Activated CD4-positive, alpha-beta memory T cell treated with anti-CD3 and anti-CD28 coated beads, Interleukin-2, amount 10 ng/mL, durations not matched to agents 7 days and 5 days (primary cell): ENCODE data around the gene EFHC2. TPM values are rescaled to one million over a fixed set of nuclear protein-coding genes. Genes with fewer than 3 reads are reported as not detected.
"Not testable (repeated sequence)": the region's sequence is repeated elsewhere in the genome, so short reads cannot be mapped to it uniquely, and the experiment has no call there.

Experiments
- CTCF ChIA-PET: fragments of 350-600 bp; sonication (Branson Sonifier 250); formaldehyde crosslinking; loops from one replicate; lab custom pipeline; 2021; ENCODE audit warnings: antibody characterized with exemption, inconsistent platforms; lab: Charles Lee
- POLR2A ChIA-PET: fragments of 350-600 bp; sonication (Branson Sonifier 250); formaldehyde crosslinking; loops from one replicate; lab custom pipeline; 2021; ENCODE audit warnings: antibody characterized with exemption; lab: Charles Lee
- DNase-seq: peaks from one replicate; pipeline ENCODE4 v3.0.0-alpha.2; 2020
- H3K27ac Mint-ChIP-seq: one replicate; pipeline ENCODE4 v1.8.0; 2021; ENCODE audit warnings: mild to moderate bottlenecking, mixed read lengths
- H3K27me3 Mint-ChIP-seq: one replicate; pipeline ENCODE4 v1.8.0; 2021; ENCODE audit warnings: mixed read lengths
- H3K36me3 Mint-ChIP-seq: one replicate; pipeline ENCODE4 v1.8.0; 2021; ENCODE audit warnings: low read depth, mixed read lengths
- H3K4me1 Mint-ChIP-seq: one replicate; pipeline ENCODE4 v1.8.0; 2021; ENCODE audit warnings: mixed read lengths
- H3K4me3 Mint-ChIP-seq: one replicate; pipeline ENCODE4 v1.8.0; 2021; ENCODE audit warnings: mild to moderate bottlenecking, mixed read lengths
- H3K9me3 Mint-ChIP-seq: one replicate; pipeline ENCODE4 v1.8.0; 2021; ENCODE audit warnings: mixed read lengths
- total RNA-seq, 2 experiments: library from RNA; stranded (reverse); gene quantifications; one replicate each; pipeline ENCODE4 v1.2.3, GENCODE V29; 2021

Gene EFHC2
- total RNA-seq, 2 experiments from 2014 or later, result 0.63 TPM

GRCh38 chrX:44274096-44274495, 69.4 kb downstream of the EFHC2 start:
- no peak overlapping the region for H3K4me3 Mint-ChIP-seq
- peaks cover 3% of the 10 kb centered on the region for H3K4me1 Mint-ChIP-seq
- no peaks in the 10 kb centered on the region for H3K9me3 Mint-ChIP-seq
- no peak overlapping the region for H3K27ac Mint-ChIP-seq
- no peaks in the 10 kb centered on the region for H3K36me3 Mint-ChIP-seq
- ChIA-PET CTCF (no interaction called here), POLR2A (no interaction called here)
- DNase-seq, result no peak
- no peaks in the 10 kb centered on the region for H3K27me3 Mint-ChIP-seq

GRCh38 chrX:44267861-44268260, 75.6 kb downstream of the EFHC2 start:
- ChIA-PET POLR2A (no interaction called here), CTCF (no interaction called here)
- Mint-ChIP-seq H3K9me3 (no peaks in the 10 kb centered on the region), H3K27me3 (no peaks in the 10 kb centered on the region), H3K36me3 (no peaks in the 10 kb centered on the region), H3K4me3 (no peak overlapping the region), H3K4me1 (peaks cover 9% of the 10 kb centered on the region), H3K27ac (no peak overlapping the region)
- no peak for DNase-seq

DNA sequence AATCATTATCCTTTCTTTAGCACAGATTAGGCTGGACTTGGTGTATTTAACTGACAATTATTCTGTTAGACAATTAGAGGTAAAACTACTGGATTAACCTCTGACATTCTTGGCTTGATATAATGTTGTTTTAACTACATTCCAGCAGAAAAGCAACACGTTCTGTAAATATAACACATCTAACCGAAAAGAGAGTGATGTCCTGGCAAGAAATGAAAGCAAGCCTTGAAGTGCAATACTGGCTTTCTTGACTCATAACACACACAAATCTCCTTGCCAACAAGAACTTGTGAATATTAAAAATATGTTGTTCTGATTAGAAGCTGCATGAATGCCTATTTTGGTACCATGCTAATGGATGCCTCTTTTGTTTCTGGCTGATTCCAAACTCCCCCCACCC, 76.4 kb downstream of the EFHC2 start:
- H3K27me3 Mint-ChIP-seq, result no peaks in the 10 kb centered on the region
- CTCF ChIA-PET, result no interaction called here

GRCh38 chrX:44265559-44265958, 77.9 kb downstream of the EFHC2 start:
- Mint-ChIP-seq H3K27ac (no peak overlapping the region), H3K4me1 (peaks cover 14% of the 10 kb centered on the region), H3K36me3 (peaks cover 4% of the 10 kb centered on the region), H3K4me3 (no peak overlapping the region), H3K27me3 (no peaks in the 10 kb centered on the region), H3K9me3 (no peaks in the 10 kb centered on the region)
- ChIA-PET POLR2A (no interaction called here), CTCF (no interaction called here)
- DNase-seq, result no peak

More for the DNA sequence above, 76.4 kb downstream of the EFHC2 start:
- POLR2A ChIA-PET, result no interaction called here
- Mint-ChIP-seq H3K4me3 (no peak overlapping the region), H3K36me3 (no peaks in the 10 kb centered on the region), H3K27ac (no peak overlapping the region), H3K9me3 (no peaks in the 10 kb centered on the region), H3K4me1 (peaks cover 9% of the 10 kb centered on the region)
- DNase-seq, result no peak

- Mint-ChIP-seq H3K4me3 (no peak overlapping the region), H3K27ac (no peak overlapping the region)
- POLR2A ChIA-PET, result no interaction called here
Observed at GRCh38 chrX:44264936-44265335, 78.5 kb downstream of the EFHC2 start.

DNA sequence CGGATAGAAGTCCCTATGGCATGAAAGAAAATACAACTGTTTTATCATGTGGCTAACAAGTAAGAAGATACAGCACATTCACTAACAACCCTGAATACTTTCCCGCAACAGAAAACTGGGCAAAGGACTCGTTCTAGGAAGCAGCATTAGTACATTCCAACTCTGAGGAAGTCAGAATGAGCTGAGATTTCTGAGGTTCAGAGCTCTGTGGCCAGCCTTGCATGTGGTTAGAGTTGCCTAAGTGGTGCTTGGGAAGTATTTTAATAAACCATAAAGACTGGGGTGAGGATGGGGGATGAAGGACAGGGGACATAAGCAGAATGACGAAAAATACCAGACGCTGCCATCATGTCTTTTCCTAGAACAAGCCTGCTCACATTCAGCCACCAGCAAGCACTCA, 82.2 kb downstream of the EFHC2 start:
- DNase-seq, result no peak
- H3K9me3 Mint-ChIP-seq, result peaks cover 3% of the 10 kb centered on the region
- peaks cover 16% of the 10 kb centered on the region for H3K36me3 Mint-ChIP-seq
- CTCF ChIA-PET, result no interaction called here
- H3K27ac Mint-ChIP-seq, result no peak overlapping the region
- no peaks in the 10 kb centered on the region for H3K27me3 Mint-ChIP-seq
- POLR2A ChIA-PET, result no interaction called here
- H3K4me3 Mint-ChIP-seq, result no peak overlapping the region
- peaks cover 27% of the 10 kb centered on the region for H3K4me1 Mint-ChIP-seq

More at GRCh38 chrX:44264936-44265335, 78.5 kb downstream of the EFHC2 start:
- CTCF ChIA-PET, result no interaction called here
- H3K4me1 Mint-ChIP-seq, result peaks cover 19% of the 10 kb centered on the region
- DNase-seq, result no peak
- H3K36me3 Mint-ChIP-seq, result peaks cover 4% of the 10 kb centered on the region
- no peaks in the 10 kb centered on the region for H3K27me3 Mint-ChIP-seq
- H3K9me3 Mint-ChIP-seq, result no peaks in the 10 kb centered on the region

DNA sequence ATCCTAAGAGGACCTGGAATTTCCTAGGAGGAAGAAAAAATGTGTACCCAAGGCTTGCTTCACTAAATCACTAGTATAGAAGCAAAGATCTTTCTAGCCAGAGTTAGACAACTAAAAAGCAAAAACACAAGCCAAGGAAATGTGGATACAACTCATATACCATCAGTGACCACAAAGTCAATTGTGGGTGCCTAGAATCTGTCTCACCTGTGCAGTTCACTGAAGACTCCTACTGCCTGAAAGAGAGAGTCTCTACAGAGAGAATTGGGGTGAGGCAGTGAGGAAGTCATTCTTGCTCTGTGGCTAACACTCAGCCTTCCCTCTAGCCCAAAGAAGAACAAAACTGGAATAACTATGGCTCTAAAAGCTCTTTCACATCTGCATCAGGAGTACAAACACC, 82.9 kb downstream of the EFHC2 start:
- Mint-ChIP-seq H3K27ac (no peak overlapping the region), H3K36me3 (peaks cover 23% of the 10 kb centered on the region), H3K27me3 (no peaks in the 10 kb centered on the region), H3K4me1 (peaks cover 30% of the 10 kb centered on the region), H3K4me3 (no peak overlapping the region), H3K9me3 (peaks cover 7% of the 10 kb centered on the region)
- DNase-seq, result no peak
- ChIA-PET POLR2A (no interaction called here), CTCF (no interaction called here)

DNA sequence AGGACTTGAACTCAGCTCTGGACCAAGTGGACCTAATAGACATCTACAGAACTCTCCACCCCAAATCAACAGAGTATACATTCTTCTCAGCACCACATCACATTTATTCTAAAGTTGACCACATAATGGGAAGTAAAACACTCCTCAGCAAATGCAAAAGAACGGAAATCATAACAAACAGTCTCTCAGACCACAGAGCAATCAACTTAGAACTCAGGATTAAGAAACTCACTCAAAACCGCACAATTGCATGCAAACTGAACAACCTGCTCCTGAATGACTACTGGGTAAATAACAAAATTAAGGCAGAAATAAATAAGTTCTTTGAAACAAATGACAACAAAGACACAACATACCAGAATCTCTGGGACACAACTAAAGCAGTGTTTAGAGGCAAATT, 87.7 kb downstream of the EFHC2 start:
- CTCF ChIA-PET, H3K4me3 Mint-ChIP-seq, POLR2A ChIA-PET, H3K27me3 Mint-ChIP-seq, DNase-seq: not testable (repeated sequence)
- Mint-ChIP-seq H3K27ac (peak overlapping the region; percentile 75), H3K9me3 (peaks cover 20% of the 10 kb centered on the region), H3K4me1 (peaks cover 51% of the 10 kb centered on the region), H3K36me3 (peaks cover 32% of the 10 kb centered on the region)

- ChIA-PET POLR2A (interaction anchor here (0.8 to 1.5 kb wide), 2 partner anchors 10 to 91 kb away, joined by 3 to 8 read pairs; partner anchors contain the start of gene EFHC2), CTCF (interaction anchor here (2.0 kb wide), 1 partner anchor 9 kb away, joined by 12 read pairs; no protein-coding TSS in a partner anchor)
- H3K27me3 Mint-ChIP-seq, result no peaks in the 10 kb centered on the region
- H3K27ac Mint-ChIP-seq, result peak overlapping the region; percentile 77
- H3K9me3 Mint-ChIP-seq, result peaks cover 20% of the 10 kb centered on the region
- peak overlapping the region; percentile 30 for H3K4me3 Mint-ChIP-seq
- peaks cover 31% of the 10 kb centered on the region for H3K36me3 Mint-ChIP-seq
- no peak for DNase-seq
- H3K4me1 Mint-ChIP-seq, result peaks cover 40% of the 10 kb centered on the region
Observed at GRCh38 chrX:44253575-44253942, 89.9 kb downstream of the EFHC2 start.

DNA sequence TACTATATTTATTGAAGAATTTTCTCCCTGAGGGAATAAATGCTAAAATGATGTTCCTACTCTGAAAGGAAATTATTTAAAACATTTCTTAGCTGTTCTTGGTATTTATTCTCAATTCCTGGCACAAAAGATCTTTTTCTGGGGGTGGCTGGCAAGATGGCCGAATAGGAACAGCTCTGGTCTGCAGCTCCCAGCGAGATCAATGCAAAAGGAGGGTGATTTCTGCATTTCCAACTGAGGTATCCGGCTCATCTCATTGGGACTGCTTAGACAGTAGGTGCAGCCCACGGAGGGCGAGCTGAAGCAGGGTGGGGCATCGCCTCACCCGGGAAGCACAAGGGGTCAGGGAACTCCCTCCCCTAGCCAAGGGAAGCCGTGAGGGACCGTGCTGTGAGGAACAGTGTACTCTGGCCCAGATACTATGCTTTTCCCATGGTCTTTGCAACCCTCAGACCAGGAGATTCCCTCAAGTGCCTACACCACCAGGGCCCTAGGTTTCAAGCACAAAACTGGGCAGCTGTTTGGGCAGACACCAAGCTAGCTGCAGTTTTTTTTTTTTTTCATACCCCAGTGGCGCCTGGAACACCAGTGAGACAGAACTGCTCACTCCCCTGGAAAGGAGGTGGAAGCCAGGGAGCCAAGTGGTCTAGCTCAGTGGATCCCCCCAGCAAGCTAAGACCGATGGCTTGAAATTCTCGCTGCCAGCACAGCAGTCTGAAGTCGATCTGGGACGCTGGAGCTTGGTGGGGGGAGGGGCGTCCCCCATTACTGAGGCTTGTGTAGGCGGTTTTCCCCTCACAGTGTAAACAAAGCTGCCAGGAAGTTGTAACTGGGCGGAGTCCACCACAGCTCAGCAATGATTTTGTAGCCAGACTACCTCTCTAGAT, 90.5 kb downstream of the EFHC2 start:
- ChIA-PET POLR2A (interaction anchor here (0.6 to 1.5 kb wide), 3 partner anchors 11 to 817 kb away, joined by 3 to 8 read pairs (median 3); partner anchors contain the start of gene EFHC2), CTCF (interaction anchor here (2.0 kb wide), 1 partner anchor 9 kb away, joined by 12 read pairs; no protein-coding TSS in a partner anchor)
- Mint-ChIP-seq H3K9me3 (peaks cover 20% of the 10 kb centered on the region), H3K36me3 (peaks cover 31% of the 10 kb centered on the region), H3K27ac (peak overlapping the region; percentile 77), H3K4me1 (peaks cover 40% of the 10 kb centered on the region), H3K4me3 (peak overlapping the region; percentile 30)
- not testable (repeated sequence) for H3K27me3 Mint-ChIP-seq
- DNase-seq, result peak; percentile 68

DNA sequence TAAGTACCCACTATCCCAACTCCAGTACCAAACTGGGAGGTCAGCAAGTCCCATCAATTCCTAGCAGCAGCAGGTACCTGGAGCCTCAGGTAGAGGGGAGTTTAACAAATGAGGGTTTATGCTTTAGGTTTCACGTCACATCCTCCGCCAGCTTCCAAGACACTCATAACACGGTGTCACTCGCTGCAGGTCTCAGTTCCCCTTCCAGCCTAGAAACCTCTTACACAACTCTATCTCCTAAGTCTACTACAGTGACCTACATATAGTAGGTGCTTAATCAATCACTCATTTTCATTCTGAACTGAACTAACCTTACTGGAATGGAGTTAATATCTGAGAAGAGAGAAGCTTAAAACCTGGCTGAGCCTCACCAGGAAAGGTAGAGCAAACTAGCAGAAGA, 96.0 kb downstream of the EFHC2 start:
- no peaks in the 10 kb centered on the region for H3K27me3 Mint-ChIP-seq
- H3K4me1 Mint-ChIP-seq, result peaks cover 13% of the 10 kb centered on the region
- H3K27ac Mint-ChIP-seq, result no peak overlapping the region
- no peak for DNase-seq
- H3K9me3 Mint-ChIP-seq, result no peaks in the 10 kb centered on the region
- CTCF ChIA-PET, result no interaction called here
- POLR2A ChIA-PET, result no interaction called here
- no peaks in the 10 kb centered on the region for H3K36me3 Mint-ChIP-seq
- H3K4me3 Mint-ChIP-seq, result no peak overlapping the region

- Mint-ChIP-seq H3K4me1 (peaks cover 13% of the 10 kb centered on the region), H3K9me3 (no peaks in the 10 kb centered on the region)
Observed at GRCh38 chrX:44246826-44247225, 96.6 kb downstream of the EFHC2 start.

DNA sequence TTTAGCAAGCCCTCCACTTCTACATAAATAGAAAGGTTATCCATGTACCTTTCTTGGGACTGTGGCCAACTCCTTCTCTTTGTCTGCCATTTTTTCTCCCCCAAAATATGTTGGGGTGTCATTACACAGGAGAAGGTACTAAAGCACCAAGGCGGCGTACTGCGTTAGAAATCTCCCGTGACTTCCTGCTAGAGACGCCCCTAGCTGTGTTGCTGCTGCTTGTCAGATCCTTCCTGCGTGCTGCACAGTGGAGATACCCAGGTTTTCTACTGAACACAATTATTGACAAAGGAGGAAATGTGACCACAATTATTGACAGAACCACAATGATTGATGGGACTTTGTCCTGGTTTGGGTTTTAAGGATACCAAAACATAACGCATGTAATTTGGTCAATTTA, 97.7 kb downstream of the EFHC2 start:
- H3K4me3 Mint-ChIP-seq, result no peak overlapping the region
- peak; percentile 31 for DNase-seq

More at GRCh38 chrX:44246826-44247225, 96.6 kb downstream of the EFHC2 start:
- ChIA-PET CTCF (no interaction called here), POLR2A (no interaction called here)
- Mint-ChIP-seq H3K27ac (no peak overlapping the region), H3K36me3 (no peaks in the 10 kb centered on the region), H3K27me3 (no peaks in the 10 kb centered on the region), H3K4me3 (no peak overlapping the region)
- DNase-seq, result no peak

More for the DNA sequence above, 97.7 kb downstream of the EFHC2 start:
- no peaks in the 10 kb centered on the region for H3K27me3 Mint-ChIP-seq
- H3K36me3 Mint-ChIP-seq, result no peaks in the 10 kb centered on the region
- H3K4me1 Mint-ChIP-seq, result peaks cover 13% of the 10 kb centered on the region
- no peak overlapping the region for H3K27ac Mint-ChIP-seq
- no peaks in the 10 kb centered on the region for H3K9me3 Mint-ChIP-seq
- ChIA-PET CTCF (interaction anchor here (4.1 kb wide), 1 partner anchor 287 kb away, joined by 29 read pairs; no protein-coding TSS in a partner anchor), POLR2A (no interaction called here)
